Measurements from ENCODE around the gene FAM234B. TPM values are rescaled to one million over a fixed set of nuclear protein-coding genes. Genes with fewer than 3 reads are reported as not detected.

FAM234B gene
- total RNA-seq, 2 experiments from 2014 or later = 3.0 to 3.2 TPM

GRCh38 chr12:13022851-13023271 lies 21.3 kb upstream of the FAM234B start:
- no peak overlapping the region for H3K4me3 ChIP-seq (ENCODE audit: low read length)
- Mint-ChIP-seq H3K36me3 (ENCODE audit: low read depth) (no peaks in the 10 kb centered on the region), H3K27ac (no peak overlapping the region), H3K27me3 (peaks cover 30% of the 10 kb centered on the region), H3K9me3 (no peaks in the 10 kb centered on the region), H3K4me1 (ENCODE audit: low read depth) (no peaks in the 10 kb centered on the region), H3K4me3 (no peak overlapping the region)
- ATAC-seq (ENCODE audit: poor library complexity) (no peak), DNase-seq (no peak)
- POLR2A ChIA-PET = interaction anchor here (0.8 kb wide), 1 partner anchor 23 kb away, joined by 3 read pairs; no protein-coding TSS in a partner anchor
- intact Hi-C loops (cut with DNase I, micrococcal nuclease) = no loop called here
- H3K36me3 ChIP-seq (ENCODE audit: insufficient read depth, low read length) = no peaks in the 10 kb centered on the region
- TF ChIP-seq CTCF (IDR thresholded peaks at IDR 0.05) = no peak
- H3K27ac ChIP-seq (ENCODE audit: low read depth in 1 of 2, low read length in 2 of 2) = no peak overlapping the region
- no peaks in the 10 kb centered on the region for H3K9me3 ChIP-seq (ENCODE audit: control insufficient read depth in 1 of 2, insufficient read depth in 1 of 2, low read length in 2 of 2)
- H3K27me3 ChIP-seq (ENCODE audit: control insufficient read depth in 1 of 2, insufficient read depth in 2 of 2, low read length in 2 of 2) = peaks cover 3 to 9% of the 10 kb centered on the region in 2 experiments
- CTCF ChIA-PET = no interaction called here
- H3K4me1 ChIP-seq (ENCODE audit: insufficient read depth, low read length) = no peaks in the 10 kb centered on the region

- Mint-ChIP-seq H3K27ac (no peak overlapping the region), H3K36me3 (ENCODE audit: low read depth) (no peaks in the 10 kb centered on the region), H3K9me3 (no peaks in the 10 kb centered on the region), H3K27me3 (peaks cover 26% of the 10 kb centered on the region), H3K4me1 (ENCODE audit: low read depth) (no peaks in the 10 kb centered on the region), H3K4me3 (no peak overlapping the region)
- TF ChIP-seq CTCF (IDR thresholded peaks at IDR 0.05) = no peak
- intact Hi-C loops (cut with DNase I, micrococcal nuclease) = no loop called here
- no peaks in the 10 kb centered on the region for H3K9me3 ChIP-seq (ENCODE audit: control insufficient read depth in 1 of 2, insufficient read depth in 1 of 2, low read length in 2 of 2)
- ChIA-PET POLR2A (no interaction called here), CTCF (no interaction called here)
- H3K36me3 ChIP-seq (ENCODE audit: insufficient read depth, low read length) = no peaks in the 10 kb centered on the region
- DNase-seq (no peak), ATAC-seq (ENCODE audit: poor library complexity) (no peak)
- H3K4me1 ChIP-seq (ENCODE audit: insufficient read depth, low read length) = no peaks in the 10 kb centered on the region
- no peak overlapping the region for H3K4me3 ChIP-seq (ENCODE audit: low read length)
- H3K27ac ChIP-seq (ENCODE audit: low read depth in 1 of 2, low read length in 2 of 2) = no peak overlapping the region
- H3K27me3 ChIP-seq (ENCODE audit: control insufficient read depth in 1 of 2, insufficient read depth in 2 of 2, low read length in 2 of 2) = peaks cover 3 to 9% of the 10 kb centered on the region in 2 experiments
These were observed 20.2 kb upstream of the FAM234B start for GRCh38 chr12:13023811-13024530.

GRCh38 chr12:13024531-13024916 lies 19.7 kb upstream of the FAM234B start:
- Mint-ChIP-seq H3K9me3 (no peaks in the 10 kb centered on the region), H3K4me1 (ENCODE audit: low read depth) (no peaks in the 10 kb centered on the region), H3K36me3 (ENCODE audit: low read depth) (no peaks in the 10 kb centered on the region), H3K27ac (no peak overlapping the region), H3K27me3 (peaks cover 24% of the 10 kb centered on the region), H3K4me3 (no peak overlapping the region)
- Histone ChIP-seq H3K9me3 (ENCODE audit: control insufficient read depth in 1 of 2, insufficient read depth in 1 of 2, low read length in 2 of 2) (no peaks in the 10 kb centered on the region), H3K27ac (ENCODE audit: low read depth in 1 of 2, low read length in 2 of 2) (no peak overlapping the region), H3K4me3 (ENCODE audit: low read length) (no peak overlapping the region), H3K4me1 (ENCODE audit: insufficient read depth, low read length) (no peaks in the 10 kb centered on the region), H3K36me3 (ENCODE audit: insufficient read depth, low read length) (no peaks in the 10 kb centered on the region), H3K27me3 (ENCODE audit: control insufficient read depth in 1 of 2, insufficient read depth in 2 of 2, low read length in 2 of 2) (peaks cover 3 to 9% of the 10 kb centered on the region in 2 experiments)
- no peak for ATAC-seq (ENCODE audit: poor library complexity)
- POLR2A ChIA-PET = interaction anchor here (0.6 kb wide), 1 partner anchor 12 kb away, joined by 3 read pairs; no protein-coding TSS in a partner anchor
- no peak for DNase-seq
- CTCF ChIA-PET = no interaction called here
- intact Hi-C loops (cut with DNase I, micrococcal nuclease) = no loop called here
- TF ChIP-seq CTCF (IDR thresholded peaks at IDR 0.05) = no peak
